Mesodermal cell (in vitro differentiated cells): Measurements from ENCODE around the gene MORC3.
"Not testable (repeated sequence)": the region's sequence is repeated elsewhere in the genome, so short reads cannot be mapped to it uniquely, and the experiment has no call there.

Experiments
- H3K27ac ChIP-seq: 2 replicates; pipeline ENCODE4 v1.7.0; 2013; ENCODE audit warnings: mild to moderate bottlenecking, low read depth, low read length, moderate library complexity; ENCODE audit not compliant: severe bottlenecking
- H3K36me3 ChIP-seq: 2 replicates; pipeline ENCODE4 v1.7.1; 2013; ENCODE audit warnings: mild to moderate bottlenecking, low read length, moderate library complexity; ENCODE audit not compliant: control insufficient read depth, insufficient read depth
- H3K4me1 ChIP-seq: one replicate; pipeline ENCODE4 v1.7.1; 2013; ENCODE audit warnings: mild to moderate bottlenecking, low read length; ENCODE audit not compliant: insufficient read depth, control insufficient read depth, poor library complexity, severe bottlenecking
- H3K4me3 ChIP-seq: 2 replicates; pipeline ENCODE4 v1.7.0; 2013; ENCODE audit warnings: low read length, control low read depth, mild to moderate bottlenecking; ENCODE audit not compliant: insufficient read depth, poor library complexity, severe bottlenecking; ENCODE audit errors: extremely low read depth
- H3K9me3 ChIP-seq: 2 replicates; pipeline ENCODE4 v1.7.1; 2013; ENCODE audit warnings: mild to moderate bottlenecking, low read length, moderate library complexity; ENCODE audit not compliant: control insufficient read depth
- WGBS, 2 experiments: methylation state at CpG; one replicate each; pipeline ENCODE4 v1.1.5; 2013; ENCODE audit warnings: missing lambda C conversion rate in 2 of 2; ENCODE audit not compliant: insufficient coverage in 2 of 2; 5-methylcytosine and 5-hydroxymethylcytosine counted together

Gene MORC3

DNA sequence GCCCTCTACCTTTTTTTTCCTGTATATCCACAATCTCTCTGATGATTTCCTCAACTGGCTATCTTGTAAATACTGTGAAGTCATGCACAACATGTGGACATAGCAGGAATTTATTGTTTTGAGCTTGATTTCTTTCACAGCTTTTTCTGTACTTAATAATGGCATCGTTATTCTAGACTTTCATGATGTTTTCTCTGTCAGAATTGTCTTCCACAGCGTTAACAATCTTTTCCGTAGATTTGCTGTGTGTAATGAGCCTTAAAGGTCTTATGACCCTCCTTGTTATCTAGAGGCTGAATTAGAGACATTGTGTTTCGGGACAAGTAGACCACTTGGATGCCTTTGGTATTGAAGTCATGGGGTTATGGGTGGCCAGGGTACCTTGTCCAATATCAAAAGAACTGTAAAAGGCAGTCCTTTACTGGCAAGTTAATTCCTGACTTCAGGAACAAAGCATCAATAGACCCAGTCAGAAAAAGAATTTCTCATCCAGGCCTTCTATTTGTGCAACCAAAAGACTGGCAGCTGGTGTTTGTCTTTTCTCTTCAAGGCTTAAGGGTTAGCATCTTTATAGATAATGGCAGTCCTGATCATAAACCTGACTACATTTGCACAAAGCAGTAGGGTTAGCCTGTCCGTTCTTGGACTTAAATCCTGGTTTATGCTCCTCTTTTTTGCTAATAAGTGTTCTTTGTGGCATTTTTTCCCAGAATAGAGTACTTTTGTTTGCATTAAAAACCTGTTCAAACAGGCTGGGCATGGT lies 35.1 kb downstream of the MORC3 start:
- Histone ChIP-seq H3K4me3 (no peak overlapping the region), H3K36me3 (peaks cover 87% of the 10 kb centered on the region), H3K9me3 (no peaks in the 10 kb centered on the region), H3K4me1 (no peaks in the 10 kb centered on the region), H3K27ac (no peak overlapping the region)
- WGBS, 2 experiments: 90 to 92% methylated on average over 3 to 4 of the region's 5 CpGs

DNA sequence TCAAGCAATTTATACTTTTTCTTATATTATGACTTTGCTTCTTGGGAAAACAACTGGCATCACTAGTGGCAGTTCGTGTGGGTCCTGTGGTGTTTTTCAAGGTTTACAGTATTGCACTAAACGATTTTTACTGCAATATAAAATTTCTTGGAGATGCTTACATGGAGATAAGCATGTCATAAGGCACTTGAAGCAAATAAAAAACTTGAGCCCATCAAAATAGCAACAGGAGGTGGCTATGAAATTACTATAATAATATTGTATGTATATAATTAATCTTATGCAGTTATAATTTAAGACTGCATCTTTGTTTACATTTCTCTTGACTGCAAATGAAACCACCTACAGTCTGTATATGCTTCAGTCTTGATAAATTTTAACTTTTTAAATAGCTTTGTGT lies 35.9 kb downstream of the MORC3 start:
- no peak overlapping the region for H3K4me3 ChIP-seq
- no peaks in the 10 kb centered on the region for H3K9me3 ChIP-seq
- no peak overlapping the region for H3K27ac ChIP-seq
- no peaks in the 10 kb centered on the region for H3K4me1 ChIP-seq
- no CpG with 5 or more reads among the region's 2 CpGs for WGBS, 2 experiments
- H3K36me3 ChIP-seq: peaks cover 91% of the 10 kb centered on the region

- H3K9me3 ChIP-seq: no peaks in the 10 kb centered on the region
- no peak overlapping the region for H3K4me3 ChIP-seq
- peaks cover 91% of the 10 kb centered on the region for H3K36me3 ChIP-seq
- no peak overlapping the region for H3K27ac ChIP-seq
- WGBS, 2 experiments: 100% methylated on average over 1 of the region's 2 CpGs; no CpG with 5 or more reads in 1 of the 2 experiments
- no peaks in the 10 kb centered on the region for H3K4me1 ChIP-seq
Observed at GRCh38 chr21:36359185-36359584, 39.2 kb downstream of the MORC3 start.

- peaks cover 95% of the 10 kb centered on the region for H3K36me3 ChIP-seq
- H3K27ac ChIP-seq: no peak overlapping the region
- 91 to 99% methylated on average over 6 to 7 of the region's 7 CpGs for WGBS, 2 experiments
- H3K4me3 ChIP-seq: no peak overlapping the region
- no peaks in the 10 kb centered on the region for H3K4me1 ChIP-seq
- no peaks in the 10 kb centered on the region for H3K9me3 ChIP-seq
Observed at GRCh38 chr21:36369064-36369685, 49.2 kb downstream of the MORC3 start.

DNA sequence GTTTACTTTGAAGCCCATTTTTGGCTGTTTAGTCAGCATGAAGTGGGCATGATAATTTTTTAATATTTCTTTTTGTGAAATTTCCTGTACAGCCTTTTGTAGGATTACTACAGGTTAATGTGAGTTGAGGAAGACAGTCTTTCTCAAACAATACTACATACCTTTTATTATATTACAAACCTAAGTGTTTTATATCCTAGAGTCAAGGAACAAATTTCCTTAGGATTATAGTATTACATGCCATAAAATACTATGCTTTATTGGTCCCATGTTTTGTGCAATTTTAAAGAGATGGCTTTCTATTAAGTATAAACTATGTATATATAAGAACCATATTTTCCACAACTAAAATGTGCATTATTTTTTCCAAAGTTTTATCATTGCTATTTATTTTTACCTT lies 56.0 kb downstream of the MORC3 start:
- H3K4me1 ChIP-seq: no peaks in the 10 kb centered on the region
- H3K27ac ChIP-seq: no peak overlapping the region
- H3K36me3 ChIP-seq: peaks cover 63% of the 10 kb centered on the region
- H3K9me3 ChIP-seq: no peaks in the 10 kb centered on the region
- H3K4me3 ChIP-seq: no peak overlapping the region

DNA sequence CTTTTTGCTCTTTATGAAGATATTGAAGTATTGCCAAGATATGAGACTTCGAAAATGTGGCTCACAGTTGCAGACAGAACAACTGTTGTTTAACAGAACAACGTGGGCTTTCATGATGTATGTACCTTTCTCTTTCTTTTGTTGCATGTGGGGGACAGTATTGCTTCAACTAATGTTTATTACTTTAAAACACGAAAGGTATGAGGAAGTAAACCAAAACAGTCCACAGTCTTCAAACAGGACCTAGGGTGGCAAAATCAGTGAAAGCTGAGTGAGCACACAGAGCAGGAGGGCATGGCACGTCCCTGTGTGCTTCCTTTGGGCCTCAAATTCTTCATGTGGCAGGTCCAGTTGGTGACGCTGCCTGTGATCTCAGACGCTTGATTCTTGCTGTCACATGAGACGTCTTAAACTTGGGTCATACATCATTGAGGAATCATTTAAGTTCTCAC lies 57.4 kb downstream of the MORC3 start:
- Histone ChIP-seq H3K27ac (no peak overlapping the region), H3K4me3 (no peak overlapping the region), H3K4me1 (no peaks in the 10 kb centered on the region), H3K36me3 (peaks cover 49% of the 10 kb centered on the region), H3K9me3 (no peaks in the 10 kb centered on the region)
- 87 to 95% methylated on average over 6 to 7 of the region's 7 CpGs for WGBS, 2 experiments

- Histone ChIP-seq H3K9me3 (no peaks in the 10 kb centered on the region), H3K4me1 (no peaks in the 10 kb centered on the region), H3K4me3 (no peak overlapping the region), H3K36me3 (peaks cover 32% of the 10 kb centered on the region), H3K27ac (no peak overlapping the region)
- 87 to 100% methylated on average over 4 to 5 of the region's 6 CpGs for WGBS, 2 experiments
Observed at GRCh38 chr21:36379251-36379650, 59.3 kb downstream of the MORC3 start.

GRCh38 chr21:36381841-36382589 lies 62.0 kb downstream of the MORC3 start:
- no peak overlapping the region for H3K4me3 ChIP-seq
- H3K4me1 ChIP-seq: no peaks in the 10 kb centered on the region
- no peaks in the 10 kb centered on the region for H3K9me3 ChIP-seq
- no peak overlapping the region for H3K27ac ChIP-seq
- WGBS, 2 experiments: 88 to 90% methylated on average over 1 to 3 of the region's 9 CpGs
- H3K36me3 ChIP-seq: peaks cover 12% of the 10 kb centered on the region

DNA sequence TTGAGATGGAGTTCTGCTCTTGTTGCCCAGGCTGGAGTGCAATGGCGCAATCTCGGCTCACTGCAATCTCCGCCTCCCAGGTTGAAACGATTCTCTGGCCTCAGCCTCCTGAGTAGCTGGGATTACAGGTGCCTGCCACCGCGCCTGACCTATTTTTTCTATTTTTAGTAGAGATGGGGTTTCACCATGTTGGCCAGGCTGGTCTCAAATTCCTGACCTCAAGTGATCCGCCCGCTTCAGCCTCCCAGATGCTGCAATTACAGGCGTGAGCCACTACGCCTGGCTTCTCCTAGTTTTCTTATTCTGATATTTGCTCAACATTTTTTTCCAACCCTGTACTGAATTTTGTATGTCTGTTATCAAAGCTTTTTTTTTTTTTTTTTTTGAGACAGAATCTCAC lies 62.7 kb downstream of the MORC3 start:
- 94 to 95% methylated on average over 7 to 8 of the region's 10 CpGs for WGBS, 2 experiments
- H3K36me3 ChIP-seq, H3K27ac ChIP-seq, H3K4me3 ChIP-seq, H3K4me1 ChIP-seq, H3K9me3 ChIP-seq: not testable (repeated sequence)

DNA sequence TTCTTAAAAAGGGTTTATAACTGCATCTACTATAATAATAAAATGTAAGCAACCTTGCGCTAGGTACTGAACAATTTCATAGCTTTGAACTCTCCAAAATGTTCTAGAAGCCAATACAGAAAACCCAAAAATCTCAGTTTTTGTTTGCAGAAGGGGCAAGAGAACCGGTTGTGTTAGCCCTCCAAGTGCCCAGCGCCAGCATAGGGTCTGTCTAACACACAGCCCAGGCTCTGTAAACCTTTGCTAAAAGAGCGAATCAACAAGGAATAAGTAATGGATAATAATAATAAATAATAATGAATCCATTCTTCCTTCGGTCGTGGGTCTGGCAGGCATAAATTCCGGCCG lies 64.9 kb downstream of the MORC3 start:
- Histone ChIP-seq H3K36me3 (peaks cover 11% of the 10 kb centered on the region), H3K9me3 (no peaks in the 10 kb centered on the region), H3K4me1 (no peaks in the 10 kb centered on the region), H3K27ac (no peak overlapping the region), H3K4me3 (peak overlapping the region; percentile 60)
- 44 to 83% methylated on average over 1 to 7 of the region's 8 CpGs for WGBS, 2 experiments
